H54 (cell line): ENCODE data around the gene HTRA1.
A peak's percentile ranks its signal among the peaks of the same experiment; 100 is the strongest.

ENCODE experiments used
- DNase-seq: peaks from one replicate; pipeline ENCODE4 v3.0.0; 2011; ENCODE audit warnings: low spot score, mixed read lengths; ENCODE audit not compliant: insufficient read length
- FAIRE-seq: peaks from 3 replicates; lab custom pipeline; 2011; peaks lifted over from hg19 to GRCh38; lab: Jason Lieb, UNC
- POLR2A ChIP-seq: IDR thresholded peaks from 2 replicates; pipeline ENCODE4 v1.6.1; 2011; ENCODE audit warnings: low read depth, mild to moderate bottlenecking, low read length

HTRA1 gene

DNA sequence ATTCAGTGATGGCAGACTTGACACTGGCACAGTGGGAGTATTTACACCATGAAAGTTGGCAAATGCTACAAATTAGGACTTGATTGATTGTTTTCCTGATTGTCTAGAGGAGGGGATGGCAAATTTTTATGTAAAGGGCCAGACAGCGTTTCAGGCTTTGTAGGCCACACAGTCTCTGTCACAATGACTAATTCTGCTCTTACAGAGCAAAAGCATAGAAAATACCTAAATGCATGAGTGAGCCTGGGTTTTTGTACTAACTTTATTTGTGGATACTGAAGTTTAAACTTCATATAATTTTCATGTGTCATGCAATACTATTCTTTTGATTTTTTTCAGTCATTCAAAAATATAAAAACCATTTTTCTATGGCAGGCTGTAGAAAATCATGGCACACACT is 15.9 kb upstream of the HTRA1 start:
- FAIRE-seq (no peak), DNase-seq (no peak)
- no peak for TF ChIP-seq POLR2A

DNA sequence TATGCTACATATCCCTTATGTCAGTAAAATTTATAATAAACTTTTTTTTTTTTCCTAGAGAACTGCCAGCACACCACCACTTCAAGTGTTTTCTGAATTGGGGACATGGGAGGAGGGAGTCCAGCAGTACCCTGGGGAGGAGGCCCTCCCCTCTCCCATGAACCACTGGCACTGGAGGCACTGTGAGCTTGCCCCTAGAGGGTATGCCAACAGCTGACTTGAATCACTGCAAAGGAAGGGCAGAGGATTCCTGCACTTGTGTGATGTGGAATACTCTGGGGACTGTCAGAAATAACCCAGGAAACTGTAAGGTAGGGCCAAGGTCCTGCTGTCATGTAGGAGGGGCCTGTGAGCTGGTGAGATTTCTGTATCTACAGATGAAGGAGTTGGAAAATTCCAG is 15.4 kb upstream of the HTRA1 start:
- FAIRE-seq (no peak), DNase-seq (no peak)
- TF ChIP-seq POLR2A = no peak

DNA sequence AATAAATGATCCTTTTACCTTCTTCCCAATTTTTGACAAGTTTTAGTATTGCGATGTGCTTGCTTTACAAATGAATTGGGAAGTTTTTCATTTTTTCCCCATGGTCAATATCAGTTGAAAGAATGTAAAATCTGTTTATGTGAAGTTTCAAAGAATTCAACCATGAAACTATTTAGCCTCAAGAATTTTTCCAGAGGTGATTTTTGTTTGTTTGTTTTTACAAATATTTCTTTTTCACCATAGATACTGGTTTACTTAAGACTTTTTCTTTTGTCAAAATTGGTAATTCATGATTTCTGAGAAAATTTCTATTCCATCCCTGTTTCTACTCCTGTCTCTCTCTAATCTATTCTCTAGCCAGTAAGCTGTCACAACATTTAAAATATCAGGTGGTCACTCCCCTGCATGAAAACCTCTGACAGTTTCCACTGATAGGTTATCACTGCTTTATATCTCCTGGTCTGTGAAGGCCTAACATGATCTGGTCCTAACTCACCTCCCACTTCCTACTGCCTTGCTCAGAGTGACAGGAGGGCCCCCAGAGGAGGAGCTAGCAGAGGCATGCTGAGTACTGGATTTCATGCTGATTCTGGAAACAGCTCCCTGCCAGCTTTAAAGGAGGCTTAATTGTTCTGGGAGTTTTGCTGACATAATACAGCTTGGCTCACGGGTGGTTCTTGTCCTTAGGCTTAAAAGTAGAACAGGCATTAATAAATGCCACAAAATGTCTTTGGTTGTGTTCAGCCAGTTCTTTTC is 14.5 kb upstream of the HTRA1 start:
- DNase-seq (no peak), FAIRE-seq (no peak)
- no peak for TF ChIP-seq POLR2A

DNA sequence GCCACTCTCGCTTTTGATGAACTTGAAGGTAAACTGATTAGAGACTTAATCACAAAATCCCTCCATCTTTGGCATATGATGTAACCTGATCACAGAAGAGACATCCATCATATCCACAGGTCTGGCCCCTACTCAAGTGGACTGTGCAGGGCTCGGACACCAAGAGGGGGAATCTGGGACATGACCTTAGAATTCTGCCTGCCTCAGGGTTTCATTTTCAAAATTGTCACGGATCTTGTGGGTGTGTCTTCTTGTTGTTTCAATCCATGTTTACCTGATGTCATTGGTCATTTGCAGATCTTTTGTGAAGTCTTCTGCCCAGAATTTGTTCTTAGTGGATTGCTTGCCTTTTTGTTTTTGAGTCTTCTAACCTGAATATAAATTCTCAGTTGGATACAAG is 12.8 kb upstream of the HTRA1 start:
- DNase-seq = no peak
- no peak for FAIRE-seq
- no peak for TF ChIP-seq POLR2A

DNA sequence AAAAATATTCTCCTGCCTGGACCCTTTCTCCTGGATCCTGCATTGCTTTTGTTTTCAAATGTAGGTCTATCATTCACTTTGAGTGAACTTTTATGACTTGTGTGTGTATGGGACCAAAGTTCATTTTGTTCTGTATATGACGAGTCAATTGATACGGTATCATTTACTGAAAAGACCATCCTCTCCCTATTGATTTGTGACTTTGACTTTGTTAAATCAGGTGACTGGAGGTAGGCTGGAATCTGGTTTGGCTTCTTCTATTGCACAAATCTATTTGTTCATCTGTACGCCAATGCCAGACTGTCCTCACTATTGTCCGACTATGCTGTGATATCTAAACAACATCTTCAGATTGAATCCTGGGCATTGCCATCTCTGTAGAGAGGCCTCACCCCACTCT is 12.2 kb upstream of the HTRA1 start:
- FAIRE-seq (no peak), DNase-seq (no peak)
- TF ChIP-seq POLR2A = no peak

DNA sequence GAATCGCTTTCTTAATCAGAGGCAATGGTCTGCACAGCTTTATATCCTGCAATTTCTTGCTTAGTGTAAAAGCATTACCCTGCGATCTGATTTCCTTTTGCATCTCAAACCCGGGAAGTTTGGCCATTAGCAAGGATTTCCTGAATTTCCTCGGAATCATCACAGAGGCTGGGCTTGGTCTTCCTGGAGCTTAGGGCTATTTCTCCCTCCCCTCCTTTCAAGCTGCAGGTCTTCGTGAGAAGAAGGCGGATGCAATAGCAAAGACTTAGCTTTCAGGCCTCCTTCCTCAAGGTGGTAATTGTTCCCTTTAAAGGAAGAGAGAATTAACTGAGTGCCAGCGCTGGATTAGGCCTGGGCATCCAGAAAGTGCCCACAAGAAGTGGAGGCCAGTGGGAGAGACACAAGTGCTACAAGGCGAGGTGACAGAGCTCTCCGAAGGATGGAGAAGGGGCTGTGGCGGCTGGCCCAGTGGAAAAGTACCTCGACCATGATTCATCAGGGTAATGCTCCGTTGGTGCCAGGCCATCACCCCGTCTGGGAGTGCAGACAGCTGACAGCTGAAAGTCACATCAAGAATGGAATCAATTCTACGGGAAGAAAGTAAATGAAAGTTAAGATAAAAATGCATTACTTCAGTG is 10.9 kb upstream of the HTRA1 start:
- no peak for TF ChIP-seq POLR2A
- DNase-seq (no peak), FAIRE-seq (no peak)

DNA sequence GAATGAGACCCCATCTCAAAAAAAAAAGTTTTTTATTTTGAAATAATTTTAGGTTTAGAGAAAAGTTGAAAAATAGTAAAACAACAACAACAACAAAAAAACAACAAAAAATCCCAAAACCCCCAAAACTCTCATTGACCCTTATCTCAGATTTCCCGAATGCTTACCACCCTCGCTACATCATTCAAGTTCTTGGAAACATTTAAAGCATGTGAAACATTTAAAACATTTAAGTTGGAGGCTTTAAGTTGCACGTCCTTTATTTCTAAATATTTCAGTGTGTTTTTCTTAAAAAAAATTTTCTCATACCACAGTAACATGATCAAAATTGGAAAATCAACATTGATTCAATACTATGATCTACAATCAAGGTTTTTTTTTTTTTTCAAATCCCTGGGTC is 7.3 kb upstream of the HTRA1 start:
- no peak for TF ChIP-seq POLR2A
- DNase-seq = no peak
- no peak for FAIRE-seq

DNA sequence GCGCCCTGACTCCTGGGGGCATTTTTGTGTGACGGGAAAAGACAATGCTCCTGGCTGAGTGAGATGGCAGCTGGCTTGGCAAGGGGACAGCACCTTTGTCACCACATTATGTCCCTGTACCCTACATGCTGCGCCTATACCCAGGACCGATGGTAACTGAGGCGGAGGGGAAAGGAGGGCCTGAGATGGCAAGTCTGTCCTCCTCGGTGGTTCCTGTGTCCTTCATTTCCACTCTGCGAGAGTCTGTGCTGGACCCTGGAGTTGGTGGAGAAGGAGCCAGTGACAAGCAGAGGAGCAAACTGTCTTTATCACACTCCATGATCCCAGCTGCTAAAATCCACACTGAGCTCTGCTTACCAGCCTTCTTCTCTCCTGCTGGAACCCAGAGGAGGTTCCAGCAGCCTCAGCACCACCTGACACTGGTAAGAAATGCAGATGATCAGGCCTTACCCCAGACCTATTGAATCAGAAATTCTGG is 6.7 kb upstream of the HTRA1 start, which contains the start of gene ARMS2:
Gene ARMS2 (plus strand): TSS at position 51 of the 478 bp plus-strand sequence. CDS start 75 bp downstream, at position 126.
- TF ChIP-seq POLR2A = no peak
- DNase-seq = no peak
- FAIRE-seq = no peak

DNA sequence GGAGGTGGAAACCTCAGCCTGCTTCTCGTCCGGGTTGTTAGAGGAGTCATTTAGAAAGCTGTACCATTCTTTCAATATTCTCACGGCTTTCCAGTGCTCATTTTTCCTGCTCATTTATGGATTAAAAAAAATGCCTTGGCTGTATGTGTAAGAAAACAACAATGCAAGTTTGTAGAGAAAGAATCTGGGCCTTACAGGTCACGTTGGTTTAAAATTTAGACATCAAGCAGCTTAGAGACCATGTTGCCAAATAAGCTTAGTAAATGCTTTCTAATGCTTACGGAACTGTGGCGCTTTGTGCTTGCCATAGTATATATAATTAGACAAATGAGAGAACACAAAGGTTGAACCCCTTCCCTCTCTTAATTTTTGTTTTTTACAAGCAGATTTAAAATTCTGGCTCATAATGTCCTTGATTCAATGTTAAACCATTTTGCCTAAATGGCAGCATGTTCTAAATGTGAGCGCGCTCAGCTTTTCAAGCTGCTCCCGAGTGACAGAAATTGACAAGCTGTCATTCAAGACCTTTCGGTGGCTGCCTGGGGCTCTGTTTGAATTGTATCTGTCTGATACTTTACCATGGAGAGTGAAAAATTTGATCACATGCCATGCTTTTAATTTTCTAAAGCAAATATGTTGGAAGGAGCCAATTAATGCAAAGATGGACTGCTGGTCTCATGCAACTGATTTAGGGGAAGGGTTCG is 5.8 kb upstream of the HTRA1 start:
- DNase-seq (no peak), FAIRE-seq (no peak)
- no peak for TF ChIP-seq POLR2A

DNA sequence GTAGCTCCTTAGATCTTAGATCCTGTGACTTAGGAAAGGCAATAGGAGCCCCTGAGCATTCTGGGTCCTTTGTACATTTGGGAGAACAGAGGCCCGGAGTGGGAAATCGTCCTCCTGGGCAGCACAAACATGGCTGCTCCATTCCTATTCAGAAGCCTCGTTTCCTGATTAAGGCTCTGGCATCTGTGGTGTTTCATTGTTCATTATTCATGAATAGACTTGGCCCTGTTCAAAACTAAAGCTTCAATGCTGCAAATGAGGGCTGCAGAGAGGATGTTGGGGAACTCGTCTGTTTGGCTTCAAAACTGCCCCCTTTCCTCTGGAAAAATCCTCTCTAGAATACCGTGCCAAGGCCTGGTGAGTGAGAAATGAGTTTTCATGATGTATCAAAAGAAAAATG is 3.4 kb upstream of the HTRA1 start:
- no peak for TF ChIP-seq POLR2A
- FAIRE-seq (no peak), DNase-seq (no peak)

DNA sequence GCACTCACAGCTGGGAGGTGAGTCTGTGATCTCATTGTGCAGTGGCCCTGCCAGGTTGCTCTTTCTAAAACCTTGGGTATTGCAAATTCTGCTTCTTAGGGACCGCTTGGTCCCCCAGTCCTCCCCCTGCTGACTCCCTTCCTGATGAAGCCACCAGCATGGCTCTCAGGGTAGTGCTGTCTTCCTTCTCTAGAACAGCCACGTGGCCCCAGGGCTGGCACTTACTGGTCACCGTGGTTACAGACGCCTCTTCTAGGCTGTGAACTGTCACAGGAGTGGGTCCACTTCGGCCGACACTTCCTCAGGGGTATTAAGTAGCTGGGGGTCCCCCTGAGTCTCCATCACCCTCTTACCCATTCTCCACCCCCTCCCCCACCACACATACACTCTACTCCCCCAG is 2.7 kb upstream of the HTRA1 start:
- FAIRE-seq (no peak), DNase-seq (no peak)
- TF ChIP-seq POLR2A = no peak

DNA sequence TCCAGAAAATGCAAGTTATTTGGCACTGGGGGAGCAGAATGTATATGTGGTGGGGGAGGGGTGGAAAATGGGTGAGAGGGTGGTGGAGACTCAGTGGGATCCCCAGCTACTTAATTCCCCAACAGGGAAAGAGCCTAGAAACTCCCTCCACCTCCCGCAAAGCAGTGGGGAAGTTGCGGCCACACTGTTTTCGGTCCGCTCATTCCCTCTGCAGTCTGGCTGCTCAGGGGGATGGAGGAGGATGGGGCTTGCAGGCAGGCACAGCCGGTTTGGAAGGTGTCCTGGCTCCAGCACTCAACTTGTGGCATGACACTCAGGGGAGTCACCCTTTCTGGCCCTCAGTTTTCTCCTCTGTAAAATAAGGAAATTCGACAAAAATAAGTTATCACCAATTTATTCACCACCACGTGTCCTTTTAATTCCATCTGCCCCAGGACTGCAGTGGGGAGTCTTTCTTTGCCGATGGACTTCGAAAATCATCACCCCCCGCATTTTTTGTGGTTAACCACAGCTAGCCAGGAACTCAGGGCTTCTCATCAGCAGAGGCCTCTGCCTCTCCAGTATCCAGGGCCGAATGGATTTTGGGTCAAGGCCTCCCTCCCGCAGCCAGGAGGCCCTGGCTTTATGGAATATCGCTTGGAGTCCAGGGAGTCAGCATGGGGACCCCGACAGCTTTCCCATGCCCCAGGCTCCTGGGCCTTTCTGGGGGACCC is 1.6 kb upstream of the HTRA1 start:
- FAIRE-seq = no peak
- no peak for TF ChIP-seq POLR2A
- DNase-seq = peak; percentile 55

DNA sequence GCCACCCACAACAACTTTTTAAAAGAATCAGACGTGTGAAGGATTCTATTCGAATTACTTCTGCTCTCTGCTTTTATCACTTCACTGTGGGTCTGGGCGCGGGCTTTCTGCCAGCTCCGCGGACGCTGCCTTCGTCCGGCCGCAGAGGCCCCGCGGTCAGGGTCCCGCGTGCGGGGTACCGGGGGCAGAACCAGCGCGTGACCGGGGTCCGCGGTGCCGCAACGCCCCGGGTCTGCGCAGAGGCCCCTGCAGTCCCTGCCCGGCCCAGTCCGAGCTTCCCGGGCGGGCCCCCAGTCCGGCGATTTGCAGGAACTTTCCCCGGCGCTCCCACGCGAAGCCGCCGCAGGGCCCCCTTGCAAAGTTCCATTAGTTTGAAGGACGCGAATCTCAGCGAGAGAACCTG is 461 bp upstream of the HTRA1 start:
- TF ChIP-seq POLR2A = no peak
- FAIRE-seq (no peak), DNase-seq (no peak)
